ENCODE data around the gene DYRK1A.

DYRK1A gene

DNA sequence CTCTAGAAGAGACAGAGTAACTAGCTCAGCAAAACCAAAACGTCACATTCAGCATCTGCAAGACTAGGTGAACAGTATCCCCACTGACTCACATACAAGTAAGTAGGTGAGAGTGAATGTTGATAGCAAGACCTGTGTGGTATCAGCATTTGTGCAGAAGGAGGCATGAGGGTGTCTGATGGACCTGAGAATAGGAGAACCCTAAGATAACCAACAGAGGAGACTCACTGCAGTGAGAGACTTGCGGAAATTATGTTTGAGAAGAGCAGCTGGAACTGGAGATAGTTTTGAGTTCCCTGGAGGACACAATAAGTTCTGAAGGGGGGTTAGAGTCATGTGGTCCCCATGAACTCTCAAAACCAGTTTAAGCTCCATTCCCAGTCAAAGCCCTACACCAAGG lies 59.1 kb downstream of the DYRK1A start:
- H3K4me3 ChIP-seq (ENCODE audit: low read length) = no peak overlapping the region
- no peak for DNase-seq (ENCODE audit: low read depth)
- TF ChIP-seq, protein P1, sequence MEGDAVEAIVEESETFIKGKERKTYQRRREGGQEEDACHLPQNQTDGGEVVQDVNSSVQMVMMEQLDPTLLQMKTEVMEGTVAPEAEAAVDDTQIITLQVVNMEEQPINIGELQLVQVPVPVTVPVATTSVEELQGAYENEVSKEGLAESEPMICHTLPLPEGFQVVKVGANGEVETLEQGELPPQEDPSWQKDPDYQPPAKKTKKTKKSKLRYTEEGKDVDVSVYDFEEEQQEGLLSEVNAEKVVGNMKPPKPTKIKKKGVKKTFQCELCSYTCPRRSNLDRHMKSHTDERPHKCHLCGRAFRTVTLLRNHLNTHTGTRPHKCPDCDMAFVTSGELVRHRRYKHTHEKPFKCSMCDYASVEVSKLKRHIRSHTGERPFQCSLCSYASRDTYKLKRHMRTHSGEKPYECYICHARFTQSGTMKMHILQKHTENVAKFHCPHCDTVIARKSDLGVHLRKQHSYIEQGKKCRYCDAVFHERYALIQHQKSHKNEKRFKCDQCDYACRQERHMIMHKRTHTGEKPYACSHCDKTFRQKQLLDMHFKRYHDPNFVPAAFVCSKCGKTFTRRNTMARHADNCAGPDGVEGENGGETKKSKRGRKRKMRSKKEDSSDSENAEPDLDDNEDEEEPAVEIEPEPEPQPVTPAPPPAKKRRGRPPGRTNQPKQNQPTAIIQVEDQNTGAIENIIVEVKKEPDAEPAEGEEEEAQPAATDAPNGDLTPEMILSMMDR (conservative IDR thresholded peaks at IDR 0.05; ENCODE audit: low read length) = no peak

DNA sequence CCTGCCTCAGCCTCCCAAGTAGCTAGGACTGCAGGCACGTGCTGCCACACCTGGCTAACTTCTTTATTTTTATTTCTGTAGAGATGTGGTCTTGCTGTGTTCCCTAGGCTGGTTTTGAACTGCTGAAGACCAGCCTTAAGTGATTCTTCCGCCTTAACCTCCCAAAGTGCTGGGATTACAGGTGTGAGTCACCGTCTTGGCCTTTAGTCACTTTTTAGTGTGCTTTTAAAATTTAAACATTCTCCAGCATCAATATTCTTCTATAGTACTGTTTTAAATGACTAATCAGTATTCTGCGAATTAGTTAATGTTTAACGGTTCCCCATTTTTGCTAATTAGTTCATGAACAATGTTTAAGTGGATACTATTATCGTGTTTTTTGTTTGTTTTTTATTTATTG lies 60.6 kb downstream of the DYRK1A start:
- TF ChIP-seq, protein P1 (conservative IDR thresholded peaks at IDR 0.05; ENCODE audit: low read length) = no peak
- no peak overlapping the region for H3K4me3 ChIP-seq (ENCODE audit: low read length)
- DNase-seq (ENCODE audit: low read depth) = no peak

DNA sequence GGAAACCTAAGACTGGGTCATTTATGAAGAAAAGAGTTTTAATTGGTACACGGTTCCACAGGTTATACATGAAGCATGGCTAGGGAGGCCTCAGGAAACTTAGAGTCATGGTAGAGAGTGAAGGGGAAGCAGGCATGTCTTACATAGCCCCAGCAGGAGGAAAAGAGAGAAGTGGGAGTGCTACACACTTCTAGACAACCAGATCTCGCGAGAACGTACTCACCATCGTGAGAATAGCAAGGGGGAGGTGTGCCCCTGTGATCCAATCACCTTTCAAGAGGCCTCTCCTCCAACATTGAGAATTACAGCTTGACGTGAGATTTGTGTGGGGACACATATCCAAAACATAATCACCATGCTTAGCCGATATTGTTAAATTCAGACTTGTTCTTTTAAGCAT lies 62.8 kb downstream of the DYRK1A start:
- TF ChIP-seq, protein P1 (conservative IDR thresholded peaks at IDR 0.05; ENCODE audit: low read length) = no peak
- DNase-seq (ENCODE audit: low read depth) = no peak
- H3K4me3 ChIP-seq (ENCODE audit: low read length) = no peak overlapping the region

DNA sequence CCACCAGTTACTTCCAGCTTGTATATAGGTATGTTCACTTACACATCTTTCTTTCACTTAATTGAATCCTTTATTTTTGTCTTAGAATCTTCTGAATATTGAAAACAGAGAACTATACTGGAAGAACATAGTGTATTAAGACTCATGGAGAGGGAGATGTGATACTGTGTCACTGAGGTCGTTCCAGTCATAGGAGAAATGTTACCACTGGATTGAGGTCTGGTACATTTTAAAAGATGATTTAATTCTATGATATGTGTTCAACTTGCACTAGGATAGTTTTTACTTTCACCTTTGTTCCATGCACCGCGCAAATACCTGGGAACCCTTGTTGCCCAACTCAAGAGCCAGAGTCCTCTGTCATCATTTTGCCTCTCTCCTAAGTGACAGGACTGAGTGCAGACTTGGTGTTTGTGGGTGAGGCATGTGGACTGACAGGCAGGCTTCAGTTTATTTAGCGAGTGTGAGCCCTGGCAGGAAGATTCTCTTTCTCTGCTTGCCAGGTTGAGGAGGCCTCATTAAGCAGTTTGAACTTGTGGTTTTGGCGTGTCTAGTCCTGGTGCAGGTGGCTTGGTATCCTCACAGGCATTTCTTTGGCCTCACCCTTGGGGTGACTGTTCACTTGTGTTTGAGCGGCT lies 63.7 kb downstream of the DYRK1A start:
- no peak overlapping the region for H3K4me3 ChIP-seq (ENCODE audit: low read length)
- no peak for DNase-seq (ENCODE audit: low read depth)
- TF ChIP-seq, protein P1 (conservative IDR thresholded peaks at IDR 0.05; ENCODE audit: low read length) = no peak

DNA sequence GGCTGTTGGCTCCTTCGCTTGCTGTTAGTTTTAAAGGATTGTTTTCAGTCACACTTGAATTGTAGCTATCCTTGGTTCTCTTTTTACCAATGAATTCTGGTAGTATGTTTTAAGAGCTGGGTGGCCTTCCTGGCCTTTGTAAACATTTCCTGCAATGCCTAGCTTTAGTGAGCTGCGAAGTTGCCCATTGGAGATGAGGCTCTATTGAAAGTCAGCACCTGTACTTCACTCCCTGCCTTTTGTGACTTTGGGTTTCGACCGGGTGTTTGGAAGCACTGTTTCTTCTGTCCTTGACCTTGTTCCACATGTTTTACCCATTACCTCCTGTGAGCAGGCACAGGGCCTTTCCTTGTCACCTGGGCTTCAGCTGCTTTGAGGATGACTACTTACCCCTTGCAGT lies 64.7 kb downstream of the DYRK1A start:
- TF ChIP-seq, protein P1 (conservative IDR thresholded peaks at IDR 0.05; ENCODE audit: low read length) = no peak
- H3K4me3 ChIP-seq (ENCODE audit: low read length) = no peak overlapping the region
- no peak for DNase-seq (ENCODE audit: low read depth)

DNA sequence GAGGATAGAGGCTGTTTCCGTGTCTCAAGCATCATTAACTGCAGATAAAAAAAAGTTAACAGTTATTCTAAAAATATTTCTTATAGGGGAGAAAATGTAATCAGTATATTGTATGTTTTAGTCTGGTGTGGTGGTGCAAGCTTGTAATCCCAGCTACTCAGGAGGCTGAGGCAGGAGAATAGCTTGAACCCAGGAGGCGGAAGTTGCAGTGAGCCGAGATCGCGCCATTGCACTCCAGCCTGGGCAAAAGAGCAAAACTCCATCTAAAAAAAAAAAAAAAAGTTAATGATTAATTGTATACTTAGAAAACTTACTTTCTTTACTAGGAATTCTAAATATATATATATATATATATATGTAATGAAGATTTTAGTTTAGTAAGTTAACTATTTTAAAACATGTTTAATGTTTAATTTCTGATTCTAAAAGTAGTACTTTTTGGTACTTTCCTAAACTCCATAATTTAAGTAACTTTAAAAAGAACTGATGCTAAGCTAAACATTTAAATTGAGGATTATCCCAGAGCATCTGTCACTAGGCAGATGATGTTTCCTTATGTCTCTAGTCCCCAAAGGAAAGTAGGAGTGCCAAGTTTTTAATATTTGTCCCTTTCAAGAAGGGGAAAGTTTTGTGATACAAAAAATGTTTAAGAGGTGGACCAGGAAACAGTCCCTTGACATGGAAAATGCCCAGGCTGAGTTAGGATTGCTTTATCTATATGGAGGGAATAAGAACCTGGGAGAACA lies 66.3 kb downstream of the DYRK1A start:
- TF ChIP-seq, protein P1 (conservative IDR thresholded peaks at IDR 0.05; ENCODE audit: low read length) = no peak

DNA sequence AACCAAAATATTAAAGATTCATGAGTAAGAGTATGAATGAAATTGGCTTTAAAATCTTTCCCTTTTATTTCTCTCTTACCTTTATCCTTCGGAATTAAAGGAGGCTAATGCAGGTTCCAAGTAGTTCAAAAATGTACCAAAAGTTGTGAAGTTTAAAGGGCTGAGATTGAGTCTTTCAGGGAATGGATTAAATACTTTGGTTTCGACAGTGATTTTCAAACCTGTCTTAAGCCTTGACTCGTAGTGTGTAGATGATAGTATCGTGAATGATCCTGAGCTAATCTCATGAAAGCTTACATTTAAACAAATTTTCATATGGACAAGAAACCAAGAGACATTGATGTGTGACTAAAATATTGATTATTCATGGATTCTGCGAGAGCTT lies 66.9 kb downstream of the DYRK1A start:
- H3K4me3 ChIP-seq (ENCODE audit: low read length) = no peak overlapping the region
- DNase-seq (ENCODE audit: low read depth) = no peak
- TF ChIP-seq, protein P1 (conservative IDR thresholded peaks at IDR 0.05; ENCODE audit: low read length) = no peak

More for the DNA sequence above, 66.3 kb downstream of the DYRK1A start:
- no peak for DNase-seq (ENCODE audit: low read depth)
- H3K4me3 ChIP-seq (ENCODE audit: low read length) = no peak overlapping the region
